Stomach smooth muscle (tissue), 2 donors: ENCODE data around the gene PCDHA9.

Experiments used
- H3K27ac ChIP-seq: one replicate; pipeline ENCODE4 v1.7.0; 2013; ENCODE audit warnings: mild to moderate bottlenecking, low read length, inconsistent platforms
- H3K27me3 ChIP-seq, 2 donors: one replicate each; pipeline ENCODE4 v1.7.0; 2013; ENCODE audit warnings: low read length in 2 of 2; ENCODE audit not compliant: insufficient read depth in 2 of 2, control insufficient read depth in 1 of 2
- H3K36me3 ChIP-seq, 2 donors: one replicate each; pipeline ENCODE4 v1.7.0; 2013; ENCODE audit warnings: low read length in 2 of 2; ENCODE audit not compliant: control insufficient read depth in 2 of 2, insufficient read depth in 2 of 2
- H3K4me1 ChIP-seq: one replicate; pipeline ENCODE4 v1.7.0; 2013; ENCODE audit warnings: low read length; ENCODE audit not compliant: control insufficient read depth, insufficient read depth
- H3K4me3 ChIP-seq, 2 donors: one replicate each; pipeline ENCODE4 v1.7.0; 2013; ENCODE audit warnings: low read length in 2 of 2
- H3K9ac ChIP-seq, 2 donors: one replicate each; pipeline ENCODE4 v1.7.0; 2013; ENCODE audit warnings: low read length in 2 of 2, mild to moderate bottlenecking in 1 of 2
- H3K9me3 ChIP-seq, 2 donors: one replicate each; pipeline ENCODE4 v1.7.0; 2013; ENCODE audit warnings: low read length in 2 of 2; ENCODE audit not compliant: control insufficient read depth in 2 of 2
- donor health status: healthy.
- donor health status: Pancreatic carcinoma.

The PCDHA9 gene

GRCh38 chr5:140883927-140884697 lies 35.9 kb downstream of the PCDHA9 start:
- peaks cover 14 to 15% of the 10 kb centered on the region in 2 donors for H3K9me3 ChIP-seq

More at GRCh38 chr5:140883927-140884697, 35.9 kb downstream of the PCDHA9 start:
- Histone ChIP-seq H3K27me3 (peaks cover 10 to 17% of the 10 kb centered on the region in 2 donors), H3K4me3 (no peak overlapping the region), H3K36me3 (no peaks in the 10 kb centered on the region), H3K27ac (no peak overlapping the region), H3K9ac (no peak overlapping the region), H3K4me1 (no peaks in the 10 kb centered on the region)
